GM23338 (cell line): ENCODE data around the gene CENPX. TPM values are rescaled to one million over a fixed set of nuclear protein-coding genes. Genes with fewer than 3 reads are reported as not detected.

Experiments used
- ATAC-seq: fragments of 200-7000 bp; cut with Tn5 transposase; 3 replicates; pipeline ENCODE4 v1.9.1; 2020
- DNase-seq: peaks from one replicate; pipeline ENCODE4 v3.0.0-alpha.2; 2015; ENCODE audit warnings: low spot score
- H2AFZ ChIP-seq: fragments of 200-600 bp; sonication (generic); 2 replicates; pipeline ENCODE4 v1.8.0; 2016; ENCODE audit warnings: antibody characterized with exemption, mild to moderate bottlenecking, moderate library complexity
- H3F3A ChIP-seq: fragments of 200-600 bp; sonication (generic); replicated peaks from 2 replicates; pipeline ENCODE4 v1.8.0; 2017; ENCODE audit warnings: antibody characterized with exemption, mixed run types, low read depth
- H3K27ac ChIP-seq: fragments of 200-600 bp; sonication (generic); 2 replicates; pipeline ENCODE4 v1.6.1; 2016; ENCODE audit warnings: low read depth
- H3K27me3 ChIP-seq: fragments of 200-600 bp; sonication (generic); 2 replicates; pipeline ENCODE4 v1.8.0; 2016; ENCODE audit warnings: mild to moderate bottlenecking, mixed run types, moderate library complexity; ENCODE audit not compliant: insufficient read depth
- H3K36me3 ChIP-seq: fragments of 200-600 bp; sonication (generic); 2 replicates; pipeline ENCODE4 v1.8.0; 2016; ENCODE audit warnings: mild to moderate bottlenecking; ENCODE audit not compliant: insufficient read depth
- H3K4me1 ChIP-seq: fragments of 200-600 bp; sonication (generic); 2 replicates; pipeline ENCODE4 v1.8.0; 2016; ENCODE audit warnings: mild to moderate bottlenecking, moderate library complexity; ENCODE audit not compliant: insufficient read depth
- H3K4me2 ChIP-seq: fragments of 200-600 bp; sonication (generic); 2 replicates; pipeline ENCODE4 v1.7.1; 2017; ENCODE audit warnings: mixed run types
- H3K4me3 ChIP-seq: fragments of 200-600 bp; sonication (generic); 2 replicates; pipeline ENCODE4 v1.6.1; 2016; ENCODE audit warnings: mixed run types
- H3K79me2 ChIP-seq: fragments of 200-600 bp; sonication (generic); replicated peaks from 2 replicates; pipeline ENCODE4 v1.8.0; 2017; ENCODE audit warnings: mild to moderate bottlenecking; ENCODE audit not compliant: insufficient read depth
- H3K9me2 ChIP-seq: fragments of 200-600 bp; sonication (generic); 2 replicates; pipeline ENCODE4 v1.8.0; 2017; ENCODE audit not compliant: insufficient read depth
- H4K20me1 ChIP-seq: fragments of 200-600 bp; sonication (generic); replicated peaks from 2 replicates; pipeline ENCODE4 v1.8.0; 2017; ENCODE audit warnings: mild to moderate bottlenecking; ENCODE audit not compliant: insufficient read depth
- H3K27ac Mint-ChIP-seq: 2 replicates; pipeline ENCODE4 v1.8.0; 2020; ENCODE audit warnings: inconsistent platforms, mild to moderate bottlenecking, moderate library complexity, mixed read lengths
- H3K27me3 Mint-ChIP-seq: 3 replicates; pipeline ENCODE4 v1.8.0; 2022; ENCODE audit warnings: low read depth, mild to moderate bottlenecking, moderate library complexity, mixed read lengths, inconsistent platforms; ENCODE audit not compliant: insufficient read depth, poor library complexity
- H3K36me3 Mint-ChIP-seq: 3 replicates; pipeline ENCODE4 v1.8.0; 2021; ENCODE audit warnings: low read depth, mild to moderate bottlenecking, inconsistent platforms, moderate library complexity, mixed read lengths
- H3K4me1 Mint-ChIP-seq: 3 replicates; pipeline ENCODE4 v1.8.0; 2020; ENCODE audit warnings: mild to moderate bottlenecking, inconsistent platforms, mixed read lengths
- H3K4me3 Mint-ChIP-seq: 3 replicates; pipeline ENCODE4 v1.8.0; 2021; ENCODE audit warnings: moderate library complexity, mild to moderate bottlenecking, inconsistent platforms, mixed read lengths
- H3K9me3 Mint-ChIP-seq: 3 replicates; pipeline ENCODE4 v1.8.0; 2020; ENCODE audit warnings: moderate library complexity, mild to moderate bottlenecking, inconsistent platforms, mixed read lengths
- CREB1 ChIP-seq: fragments of 250-450 bp; sonication (Bioruptor Pico); IDR thresholded peaks from 2 replicates; pipeline ENCODE4 v1.5.0; 2020; ENCODE audit warnings: low read depth, mild to moderate bottlenecking, moderate library complexity
- EZH2 ChIP-seq: fragments of 200-600 bp; sonication (generic); IDR thresholded peaks from one replicate; pipeline ENCODE4 v1.8.0; 2017; ENCODE audit warnings: antibody characterized with exemption, mild to moderate bottlenecking, low read depth; ENCODE audit not compliant: unreplicated experiment
- EZH2phosphoT487 ChIP-seq: fragments of 200-600 bp; sonication (generic); IDR thresholded peaks from one replicate; pipeline ENCODE4 v1.8.1; 2018; ENCODE audit warnings: antibody characterized with exemption; ENCODE audit not compliant: unreplicated experiment
- JUNB ChIP-seq: IDR thresholded peaks from one replicate; pipeline ENCODE4 v1.6.1; 2016; ENCODE audit warnings: antibody characterized with exemption; ENCODE audit not compliant: unreplicated experiment
- NANOG ChIP-seq: IDR thresholded peaks from 2 replicates; pipeline ENCODE4 v1.6.1; 2016; ENCODE audit warnings: antibody characterized with exemption, borderline replicate concordance
- POLR2AphosphoS5 ChIP-seq: IDR thresholded peaks from 2 replicates; pipeline ENCODE4 v1.6.1; 2016; ENCODE audit warnings: antibody characterized with exemption, low read depth
- STAT1 ChIP-seq: IDR thresholded peaks from one replicate; pipeline ENCODE4 v1.6.1; 2016; ENCODE audit warnings: antibody characterized with exemption; ENCODE audit not compliant: unreplicated experiment
- ZNF114 ChIP-seq: fragments of 250-450 bp; sonication (Bioruptor Pico); IDR thresholded peaks from 2 replicates; pipeline ENCODE4 v1.5.0; 2020; ENCODE audit warnings: mild to moderate bottlenecking, moderate library complexity
- ZNF331 ChIP-seq: fragments of 250-450 bp; sonication (Bioruptor Pico); IDR thresholded peaks from 2 replicates; pipeline ENCODE4 v1.5.0; 2020; ENCODE audit warnings: low read depth, mild to moderate bottlenecking, moderate library complexity
- polyA plus RNA-seq: library from polyadenylated mRNA; unstranded; fragments of >200 nt; fragmentation: Nextera tagmentation; extraction: Ambion mirVana; gene quantifications from 2 replicates; pipeline ENCODE4 v1.2.1, GENCODE V29; 2016
- total RNA-seq: library from RNA; depleted of rRNA; stranded (reverse); fragments of >200 nt; shearing (Covaris generic); gene quantifications from 2 replicates; pipeline ENCODE4 v1.2.3, GENCODE V29; 2014
- TF ChIP-seq, protein P1 (sequence below): fragments of 250-450 bp; sonication (Bioruptor Pico); IDR thresholded peaks from 2 replicates; pipeline ENCODE4 v1.5.0; 2020; ENCODE audit warnings: mild to moderate bottlenecking, moderate library complexity
- TF ChIP-seq, protein P2 (sequence below): IDR thresholded peaks from one replicate; pipeline ENCODE4 v1.6.1; 2018; ENCODE audit warnings: antibody characterized with exemption; ENCODE audit not compliant: unreplicated experiment
- TF ChIP-seq, protein P3 (sequence below), 2 experiments: fragments of 200-600 bp in 1 of 2; sonication (generic) in 1 of 2; conservative IDR thresholded peaks; 2 replicates each; pipeline versions ENCODE4 v1.5.1 to v1.6.1; 2016 to 2017; ENCODE audit warnings: antibody characterized with exemption in 2 of 2, low read depth in 2 of 2, mild to moderate bottlenecking in 2 of 2, moderate library complexity in 1 of 2
- TF ChIP-seq, protein P4 (sequence below): IDR thresholded peaks from 2 replicates; pipeline ENCODE4 v1.6.1; 2016; ENCODE audit warnings: antibody characterized with exemption

Gene CENPX
- total and polyA plus RNA-seq, 2 experiments from 2014 or later = 114 to 157 TPM

DNA sequence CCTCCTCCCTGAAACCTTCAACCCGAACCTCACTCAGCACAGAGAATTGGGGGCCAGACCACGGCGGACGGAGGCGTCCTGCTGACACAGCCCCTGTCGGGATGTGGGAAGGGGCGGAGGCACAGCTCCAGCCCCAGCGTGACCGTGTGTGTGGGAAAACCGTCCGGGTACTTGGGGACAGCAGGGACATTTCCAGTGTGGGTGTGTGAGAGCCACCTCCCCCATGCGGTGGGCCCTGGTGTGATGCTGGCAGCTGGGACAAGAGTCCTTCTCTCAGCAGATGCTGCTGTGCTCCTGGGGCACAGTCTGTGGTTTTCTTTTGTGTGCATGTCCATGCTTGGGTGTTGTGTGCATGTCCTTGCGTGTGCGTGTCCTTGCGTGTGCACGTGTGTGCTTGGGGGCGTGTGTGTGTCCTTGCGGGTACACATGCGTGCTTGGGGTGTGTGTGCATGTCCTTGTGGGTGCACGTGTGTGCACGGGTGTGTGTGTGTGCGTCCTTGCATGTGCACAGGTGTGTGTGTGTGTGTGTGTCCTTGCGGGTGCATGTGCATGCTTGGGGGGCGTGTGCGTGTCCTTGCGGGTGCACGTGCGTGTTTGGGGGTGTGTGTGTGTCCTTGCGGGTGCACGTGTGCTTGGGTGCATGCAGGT, 16.9 kb downstream of the CENPX start:
- no peaks in the 10 kb centered on the region for H3K4me1 Mint-ChIP-seq
- Histone ChIP-seq H3K36me3 (no peaks in the 10 kb centered on the region), H3K4me2 (no peak overlapping the region), H3K79me2 (no peaks in the 10 kb centered on the region), H3F3A (0 out of 2 replicates have a peak, but pooled peaks cover 2% of the 10 kb centered on the region), H3K4me3 (no peak overlapping the region), H3K9me2 (no peaks in the 10 kb centered on the region), H3K4me1 (no peaks in the 10 kb centered on the region), H3K27ac (no peak overlapping the region), H3K27me3 (no peaks in the 10 kb centered on the region), H2AFZ (no peak overlapping the region), H4K20me1 (0 out of 2 replicates have a peak, but pooled peaks cover 2% of the 10 kb centered on the region)
- H3K36me3 Mint-ChIP-seq = no peaks in the 10 kb centered on the region
- H3K9me3 Mint-ChIP-seq = no peaks in the 10 kb centered on the region
- peaks cover 14% of the 10 kb centered on the region for H3K27me3 Mint-ChIP-seq
- no peak overlapping the region; the same call in 1 of the 2 replicates for H3K27ac Mint-ChIP-seq
- ATAC-seq (no peak), DNase-seq (no peak)
- H3K4me3 Mint-ChIP-seq = no peak overlapping the region; the same call in 2 of the 3 replicates
- no peak for TF ChIP-seq STAT1
- TF ChIP-seq, protein P1, sequence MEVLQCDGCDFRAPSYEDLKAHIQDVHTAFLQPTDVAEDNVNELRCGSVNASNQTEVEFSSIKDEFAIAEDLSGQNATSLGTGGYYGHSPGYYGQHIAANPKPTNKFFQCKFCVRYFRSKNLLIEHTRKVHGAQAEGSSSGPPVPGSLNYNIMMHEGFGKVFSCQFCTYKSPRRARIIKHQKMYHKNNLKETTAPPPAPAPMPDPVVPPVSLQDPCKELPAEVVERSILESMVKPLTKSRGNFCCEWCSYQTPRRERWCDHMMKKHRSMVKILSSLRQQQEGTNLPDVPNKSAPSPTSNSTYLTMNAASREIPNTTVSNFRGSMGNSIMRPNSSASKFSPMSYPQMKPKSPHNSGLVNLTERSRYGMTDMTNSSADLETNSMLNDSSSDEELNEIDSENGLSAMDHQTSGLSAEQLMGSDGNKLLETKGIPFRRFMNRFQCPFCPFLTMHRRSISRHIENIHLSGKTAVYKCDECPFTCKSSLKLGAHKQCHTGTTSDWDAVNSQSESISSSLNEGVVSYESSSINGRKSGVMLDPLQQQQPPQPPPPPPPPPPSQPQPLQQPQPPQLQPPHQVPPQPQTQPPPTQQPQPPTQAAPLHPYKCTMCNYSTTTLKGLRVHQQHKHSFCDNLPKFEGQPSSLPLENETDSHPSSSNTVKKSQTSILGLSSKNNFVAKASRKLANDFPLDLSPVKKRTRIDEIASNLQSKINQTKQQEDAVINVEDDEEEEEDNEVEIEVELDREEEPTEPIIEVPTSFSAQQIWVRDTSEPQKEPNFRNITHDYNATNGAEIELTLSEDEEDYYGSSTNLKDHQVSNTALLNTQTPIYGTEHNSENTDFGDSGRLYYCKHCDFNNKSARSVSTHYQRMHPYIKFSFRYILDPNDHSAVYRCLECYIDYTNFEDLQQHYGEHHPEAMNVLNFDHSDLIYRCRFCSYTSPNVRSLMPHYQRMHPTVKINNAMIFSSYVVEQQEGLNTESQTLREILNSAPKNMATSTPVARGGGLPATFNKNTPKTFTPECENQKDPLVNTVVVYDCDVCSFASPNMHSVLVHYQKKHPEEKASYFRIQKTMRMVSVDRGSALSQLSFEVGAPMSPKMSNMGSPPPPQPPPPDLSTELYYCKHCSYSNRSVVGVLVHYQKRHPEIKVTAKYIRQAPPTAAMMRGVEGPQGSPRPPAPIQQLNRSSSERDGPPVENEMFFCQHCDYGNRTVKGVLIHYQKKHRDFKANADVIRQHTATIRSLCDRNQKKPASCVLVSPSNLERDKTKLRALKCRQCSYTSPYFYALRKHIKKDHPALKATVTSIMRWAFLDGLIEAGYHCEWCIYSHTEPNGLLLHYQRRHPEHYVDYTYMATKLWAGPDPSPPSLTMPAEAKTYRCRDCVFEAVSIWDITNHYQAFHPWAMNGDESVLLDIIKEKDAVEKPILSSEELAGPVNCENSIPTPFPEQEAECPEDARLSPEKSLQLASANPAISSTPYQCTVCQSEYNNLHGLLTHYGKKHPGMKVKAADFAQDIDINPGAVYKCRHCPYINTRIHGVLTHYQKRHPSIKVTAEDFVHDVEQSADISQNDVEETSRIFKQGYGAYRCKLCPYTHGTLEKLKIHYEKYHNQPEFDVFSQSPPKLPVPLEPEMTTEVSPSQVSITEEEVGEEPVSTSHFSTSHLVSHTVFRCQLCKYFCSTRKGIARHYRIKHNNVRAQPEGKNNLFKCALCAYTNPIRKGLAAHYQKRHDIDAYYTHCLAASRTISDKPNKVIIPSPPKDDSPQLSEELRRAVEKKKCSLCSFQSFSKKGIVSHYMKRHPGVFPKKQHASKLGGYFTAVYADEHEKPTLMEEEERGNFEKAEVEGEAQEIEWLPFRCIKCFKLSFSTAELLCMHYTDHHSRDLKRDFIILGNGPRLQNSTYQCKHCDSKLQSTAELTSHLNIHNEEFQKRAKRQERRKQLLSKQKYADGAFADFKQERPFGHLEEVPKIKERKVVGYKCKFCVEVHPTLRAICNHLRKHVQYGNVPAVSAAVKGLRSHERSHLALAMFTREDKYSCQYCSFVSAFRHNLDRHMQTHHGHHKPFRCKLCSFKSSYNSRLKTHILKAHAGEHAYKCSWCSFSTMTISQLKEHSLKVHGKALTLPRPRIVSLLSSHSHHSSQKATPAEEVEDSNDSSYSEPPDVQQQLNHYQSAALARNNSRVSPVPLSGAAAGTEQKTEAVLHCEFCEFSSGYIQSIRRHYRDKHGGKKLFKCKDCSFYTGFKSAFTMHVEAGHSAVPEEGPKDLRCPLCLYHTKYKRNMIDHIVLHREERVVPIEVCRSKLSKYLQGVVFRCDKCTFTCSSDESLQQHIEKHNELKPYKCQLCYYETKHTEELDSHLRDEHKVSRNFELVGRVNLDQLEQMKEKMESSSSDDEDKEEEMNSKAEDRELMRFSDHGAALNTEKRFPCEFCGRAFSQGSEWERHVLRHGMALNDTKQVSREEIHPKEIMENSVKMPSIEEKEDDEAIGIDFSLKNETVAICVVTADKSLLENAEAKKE (CRISPR knock-in tag) = no peak
- no peak for TF ChIP-seq CREB1 (CRISPR knock-in tag)
- no peak for TF ChIP-seq EZH2phosphoT487
- no peak for TF ChIP-seq EZH2
- TF ChIP-seq JUNB = no peak
- TF ChIP-seq, protein P2, sequence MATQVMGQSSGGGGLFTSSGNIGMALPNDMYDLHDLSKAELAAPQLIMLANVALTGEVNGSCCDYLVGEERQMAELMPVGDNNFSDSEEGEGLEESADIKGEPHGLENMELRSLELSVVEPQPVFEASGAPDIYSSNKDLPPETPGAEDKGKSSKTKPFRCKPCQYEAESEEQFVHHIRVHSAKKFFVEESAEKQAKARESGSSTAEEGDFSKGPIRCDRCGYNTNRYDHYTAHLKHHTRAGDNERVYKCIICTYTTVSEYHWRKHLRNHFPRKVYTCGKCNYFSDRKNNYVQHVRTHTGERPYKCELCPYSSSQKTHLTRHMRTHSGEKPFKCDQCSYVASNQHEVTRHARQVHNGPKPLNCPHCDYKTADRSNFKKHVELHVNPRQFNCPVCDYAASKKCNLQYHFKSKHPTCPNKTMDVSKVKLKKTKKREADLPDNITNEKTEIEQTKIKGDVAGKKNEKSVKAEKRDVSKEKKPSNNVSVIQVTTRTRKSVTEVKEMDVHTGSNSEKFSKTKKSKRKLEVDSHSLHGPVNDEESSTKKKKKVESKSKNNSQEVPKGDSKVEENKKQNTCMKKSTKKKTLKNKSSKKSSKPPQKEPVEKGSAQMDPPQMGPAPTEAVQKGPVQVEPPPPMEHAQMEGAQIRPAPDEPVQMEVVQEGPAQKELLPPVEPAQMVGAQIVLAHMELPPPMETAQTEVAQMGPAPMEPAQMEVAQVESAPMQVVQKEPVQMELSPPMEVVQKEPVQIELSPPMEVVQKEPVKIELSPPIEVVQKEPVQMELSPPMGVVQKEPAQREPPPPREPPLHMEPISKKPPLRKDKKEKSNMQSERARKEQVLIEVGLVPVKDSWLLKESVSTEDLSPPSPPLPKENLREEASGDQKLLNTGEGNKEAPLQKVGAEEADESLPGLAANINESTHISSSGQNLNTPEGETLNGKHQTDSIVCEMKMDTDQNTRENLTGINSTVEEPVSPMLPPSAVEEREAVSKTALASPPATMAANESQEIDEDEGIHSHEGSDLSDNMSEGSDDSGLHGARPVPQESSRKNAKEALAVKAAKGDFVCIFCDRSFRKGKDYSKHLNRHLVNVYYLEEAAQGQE = no peak
- no peak for TF ChIP-seq ZNF114 (CRISPR knock-in tag)
- TF ChIP-seq, protein P3, sequence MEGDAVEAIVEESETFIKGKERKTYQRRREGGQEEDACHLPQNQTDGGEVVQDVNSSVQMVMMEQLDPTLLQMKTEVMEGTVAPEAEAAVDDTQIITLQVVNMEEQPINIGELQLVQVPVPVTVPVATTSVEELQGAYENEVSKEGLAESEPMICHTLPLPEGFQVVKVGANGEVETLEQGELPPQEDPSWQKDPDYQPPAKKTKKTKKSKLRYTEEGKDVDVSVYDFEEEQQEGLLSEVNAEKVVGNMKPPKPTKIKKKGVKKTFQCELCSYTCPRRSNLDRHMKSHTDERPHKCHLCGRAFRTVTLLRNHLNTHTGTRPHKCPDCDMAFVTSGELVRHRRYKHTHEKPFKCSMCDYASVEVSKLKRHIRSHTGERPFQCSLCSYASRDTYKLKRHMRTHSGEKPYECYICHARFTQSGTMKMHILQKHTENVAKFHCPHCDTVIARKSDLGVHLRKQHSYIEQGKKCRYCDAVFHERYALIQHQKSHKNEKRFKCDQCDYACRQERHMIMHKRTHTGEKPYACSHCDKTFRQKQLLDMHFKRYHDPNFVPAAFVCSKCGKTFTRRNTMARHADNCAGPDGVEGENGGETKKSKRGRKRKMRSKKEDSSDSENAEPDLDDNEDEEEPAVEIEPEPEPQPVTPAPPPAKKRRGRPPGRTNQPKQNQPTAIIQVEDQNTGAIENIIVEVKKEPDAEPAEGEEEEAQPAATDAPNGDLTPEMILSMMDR (conservative IDR thresholded peaks at IDR 0.05; ENCODE audit: low read depth in 2 of 2) = no peak
- TF ChIP-seq NANOG = no peak
- TF ChIP-seq, protein P4, sequence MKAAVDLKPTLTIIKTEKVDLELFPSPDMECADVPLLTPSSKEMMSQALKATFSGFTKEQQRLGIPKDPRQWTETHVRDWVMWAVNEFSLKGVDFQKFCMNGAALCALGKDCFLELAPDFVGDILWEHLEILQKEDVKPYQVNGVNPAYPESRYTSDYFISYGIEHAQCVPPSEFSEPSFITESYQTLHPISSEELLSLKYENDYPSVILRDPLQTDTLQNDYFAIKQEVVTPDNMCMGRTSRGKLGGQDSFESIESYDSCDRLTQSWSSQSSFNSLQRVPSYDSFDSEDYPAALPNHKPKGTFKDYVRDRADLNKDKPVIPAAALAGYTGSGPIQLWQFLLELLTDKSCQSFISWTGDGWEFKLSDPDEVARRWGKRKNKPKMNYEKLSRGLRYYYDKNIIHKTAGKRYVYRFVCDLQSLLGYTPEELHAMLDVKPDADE = no peak
- TF ChIP-seq ZNF331 (CRISPR knock-in tag) = no peak
- no peak for TF ChIP-seq POLR2AphosphoS5
